Measurements from ENCODE around the gene MSH5. TPM values are rescaled to one million over a fixed set of nuclear protein-coding genes. Genes with fewer than 3 reads are reported as not detected.

Gene MSH5
- total and polyA plus RNA-seq, 9 of the 15 experiments (the other 6 are each of a cell fraction or from before 2014, with no cell fraction given): 12.5 to 104 (median 46.6) TPM

- TF ChIP-seq ZNF318 (IDR thresholded peaks at IDR 0.05; ENCODE audit: borderline replicate concordance in 1 of 2, low read depth in 1 of 2): no peak
- no peak for TF ChIP-seq ETV1 (tag; conservative IDR thresholded peaks at IDR 0.05; ENCODE audit: low read depth)
- TF ChIP-seq NCOR1 (IDR thresholded peaks at IDR 0.05): no peak
- TF ChIP-seq JUN (IDR thresholded peaks at IDR 0.05; ENCODE audit: borderline replicate concordance, low read depth, low read length): peak; percentile 71; the same call in 1 of the 2 replicates
- TF ChIP-seq JUN (CRISPR knock-in tag; IDR thresholded peaks at IDR 0.05; ENCODE audit: borderline replicate concordance): peak; percentile 98; the same call in 1 of the 2 replicates
- no peak for TF ChIP-seq NFXL1 (CRISPR knock-in tag; IDR thresholded peaks at IDR 0.05)
- no peak for TF ChIP-seq POLR3G (IDR thresholded peaks at IDR 0.05; ENCODE audit: extremely low read depth, insufficient read length, insufficient replicate concordance)
- 0 out of 2 replicates have a peak, but pooled peaks have one; percentile 14 for TF ChIP-seq ZNF586 (CRISPR knock-in tag; conservative IDR thresholded peaks at IDR 0.05)
- TF ChIP-seq ARID2 (IDR thresholded peaks at IDR 0.05): 0 out of 2 replicates have a peak, but pooled peaks have one; percentile 39
- peak; percentile 85 for TF ChIP-seq SMAD1 (IDR thresholded peaks at IDR 0.05; ENCODE audit: low read depth, low read length, partially characterized antibody)
- peak; percentile 40; the same call in 1 of the 2 replicates for TF ChIP-seq ZBTB26 (CRISPR knock-in tag; IDR thresholded peaks at IDR 0.05)
- TF ChIP-seq ID3 (CRISPR knock-in tag; IDR thresholded peaks at IDR 0.05): no peak
- TF ChIP-seq ID3 (tag; IDR thresholded peaks at IDR 0.05): peak; percentile 95
- no peak for TF ChIP-seq GATA2 (CRISPR knock-in tag; IDR thresholded peaks at IDR 0.05)
- peak; percentile 28; the same call in 1 of the 2 replicates for TF ChIP-seq PTTG1 (tag; IDR thresholded peaks at IDR 0.05; ENCODE audit: low read depth)
- no peak for TF ChIP-seq PTRF (tag; IDR thresholded peaks at IDR 0.05)
- no peak for TF ChIP-seq ZNF644 (tag; IDR thresholded peaks at IDR 0.05; ENCODE audit: low read depth)
- peak; percentile 64 to 72 for TF ChIP-seq MAZ (CRISPR knock-in tag; conservative IDR thresholded peaks at IDR 0.05 in 1 of 2, IDR thresholded peaks at IDR 0.05 in 1 of 2)
These were observed at the start of gene MSH5 (continued) for GRCh38 chr6:31739639-31740396.
